WTC11 (cell line): ENCODE results near the gene UNC93A. TPM values are rescaled to one million over a fixed set of nuclear protein-coding genes. Genes with fewer than 3 reads are reported as not detected.

ENCODE experiments used
- ATAC-seq: fragments of 200-7000 bp; cut with Tn5 transposase; 2 replicates; pipeline ENCODE4 v1.10.0; 2021; ENCODE audit warnings: mild to moderate bottlenecking, moderate library complexity
- CTCF ChIA-PET: fragments of 300-600 bp; sonication (Branson Sonifier 250); formaldehyde crosslinking; loops from one replicate; lab custom pipeline; 2021; ENCODE audit warnings: antibody characterized with exemption; lab: Charles Lee
- POLR2A ChIA-PET: fragments of 350-600 bp; sonication (Branson Sonifier 250); formaldehyde crosslinking; loops from one replicate; lab custom pipeline; 2021; ENCODE audit warnings: antibody characterized with exemption; lab: Charles Lee
- DNase-seq: peaks from one replicate; pipeline ENCODE4 v3.0.0; 2021; ENCODE audit warnings: low spot score
- H3K27ac Mint-ChIP-seq: 2 replicates; pipeline ENCODE4 v1.8.0; 2021; ENCODE audit warnings: mixed read lengths
- H3K27me3 Mint-ChIP-seq: 2 replicates; pipeline ENCODE4 v1.8.0; 2021; ENCODE audit warnings: low read depth, mild to moderate bottlenecking, moderate library complexity, mixed read lengths
- H3K36me3 Mint-ChIP-seq: 2 replicates; pipeline ENCODE4 v1.8.0; 2021; ENCODE audit warnings: mixed read lengths
- H3K4me1 Mint-ChIP-seq: 2 replicates; pipeline ENCODE4 v1.8.0; 2022; ENCODE audit warnings: mixed read lengths
- H3K4me3 Mint-ChIP-seq: 2 replicates; pipeline ENCODE4 v1.8.0; 2021; ENCODE audit warnings: mild to moderate bottlenecking, moderate library complexity, mixed read lengths
- H3K9me3 Mint-ChIP-seq: 2 replicates; pipeline ENCODE4 v1.8.0; 2021; ENCODE audit warnings: mixed read lengths
- ELF4 ChIP-seq: sonication (generic); formaldehyde crosslinking; IDR thresholded peaks from 2 replicates; pipeline ENCODE4 v1.8.1; 2022; ENCODE audit warnings: low read depth, mild to moderate bottlenecking, moderate library complexity, missing genetic modification reagents
- ETV6 ChIP-seq: sonication (generic); formaldehyde crosslinking; IDR thresholded peaks from 2 replicates; pipeline ENCODE4 v1.8.1; 2022; ENCODE audit warnings: mild to moderate bottlenecking, missing genetic modification reagents
- FOXK1 ChIP-seq: sonication (generic); formaldehyde crosslinking; IDR thresholded peaks from 2 replicates; pipeline ENCODE4 v1.8.0; 2022; ENCODE audit warnings: mild to moderate bottlenecking, moderate library complexity, missing genetic modification reagents
- FOXP1 ChIP-seq: sonication (generic); formaldehyde crosslinking; IDR thresholded peaks from 2 replicates; pipeline ENCODE4 v1.8.0; 2022; ENCODE audit warnings: missing genetic modification reagents, mild to moderate bottlenecking, moderate library complexity, borderline replicate concordance
- GABPB1 ChIP-seq: sonication (generic); formaldehyde crosslinking; IDR thresholded peaks from 2 replicates; pipeline ENCODE4 v1.8.1; 2023; ENCODE audit warnings: mild to moderate bottlenecking, missing genetic modification reagents
- MYBL2 ChIP-seq: sonication (generic); formaldehyde crosslinking; IDR thresholded peaks from 2 replicates; pipeline ENCODE4 v1.8.1; 2023; ENCODE audit warnings: mild to moderate bottlenecking, moderate library complexity, missing genetic modification reagents
- NR3C1 ChIP-seq: sonication (generic); formaldehyde crosslinking; conservative IDR thresholded peaks from 2 replicates; pipeline ENCODE4 v1.8.1; 2023; ENCODE audit warnings: low read depth, mild to moderate bottlenecking, missing genetic modification reagents
- SOX15 ChIP-seq: fragments of 250-450 bp; sonication (Bioruptor Pico); IDR thresholded peaks from 2 replicates; pipeline ENCODE4 v1.9.0; 2021; ENCODE audit warnings: mild to moderate bottlenecking
- TCF7 ChIP-seq: sonication (generic); formaldehyde crosslinking; IDR thresholded peaks from 2 replicates; pipeline ENCODE4 v1.8.0; 2022; ENCODE audit warnings: mild to moderate bottlenecking, low read depth, missing genetic modification reagents, moderate library complexity
- TP53 ChIP-seq: sonication (generic); formaldehyde crosslinking; IDR thresholded peaks from 2 replicates; pipeline ENCODE4 v1.8.1; 2023; ENCODE audit warnings: mild to moderate bottlenecking, missing genetic modification reagents
- ZNF121 ChIP-seq: sonication (generic); formaldehyde crosslinking; IDR thresholded peaks from 2 replicates; pipeline ENCODE4 v1.8.0; 2023; ENCODE audit warnings: missing genetic modification reagents
- ZNF317 ChIP-seq: sonication (generic); formaldehyde crosslinking; IDR thresholded peaks from 2 replicates; pipeline ENCODE4 v1.8.1; 2023; ENCODE audit warnings: low read depth, mild to moderate bottlenecking, moderate library complexity, missing genetic modification reagents, borderline replicate concordance
- ZNF396 ChIP-seq: fragments of 250-450 bp; sonication (Bioruptor Pico); IDR thresholded peaks from 2 replicates; pipeline ENCODE4 v1.8.0; 2021; ENCODE audit warnings: mild to moderate bottlenecking, moderate library complexity, borderline replicate concordance
- ZNF416 ChIP-seq: fragments of 250-450 bp; sonication (Bioruptor Pico); IDR thresholded peaks from 2 replicates; pipeline ENCODE4 v1.9.0; 2021; ENCODE audit warnings: mild to moderate bottlenecking, inconsistent platforms
- ZNF423 ChIP-seq: fragments of 250-450 bp; sonication (Bioruptor Pico); IDR thresholded peaks from 2 replicates; pipeline ENCODE4 v2.1.2; 2022; ENCODE audit warnings: mild to moderate bottlenecking, moderate library complexity
- total RNA-seq: library from RNA; stranded (reverse); gene quantifications from 3 replicates; pipeline ENCODE4 v1.2.3, GENCODE V29; 2021
- TF ChIP-seq, protein P1 (sequence below): sonication (generic); formaldehyde crosslinking; IDR thresholded peaks from 2 replicates; pipeline ENCODE4 v1.8.0; 2022; ENCODE audit warnings: mild to moderate bottlenecking, missing genetic modification reagents
- TF ChIP-seq, protein P2 (sequence below): sonication (generic); formaldehyde crosslinking; IDR thresholded peaks from 2 replicates; pipeline ENCODE4 v1.8.1; 2022; ENCODE audit warnings: missing genetic modification reagents, borderline replicate concordance
- TF ChIP-seq, protein P3 (sequence below): sonication (generic); formaldehyde crosslinking; IDR thresholded peaks from 2 replicates; pipeline ENCODE4 v1.8.0; 2023; ENCODE audit warnings: missing genetic modification reagents
- TF ChIP-seq, protein P4 (sequence below): sonication (generic); formaldehyde crosslinking; conservative IDR thresholded peaks from 2 replicates; pipeline ENCODE4 v1.8.1; 2022; ENCODE audit warnings: mild to moderate bottlenecking, missing genetic modification reagents
- TF ChIP-seq, protein P5 (sequence below): fragments of 250-450 bp; sonication (Bioruptor Pico); IDR thresholded peaks from 2 replicates; pipeline ENCODE4 v1.9.0; 2021; ENCODE audit warnings: moderate library complexity, mild to moderate bottlenecking, inconsistent platforms, borderline replicate concordance
- TF ChIP-seq, protein P6 (sequence below): sonication (generic); formaldehyde crosslinking; IDR thresholded peaks from 2 replicates; pipeline ENCODE4 v1.8.1; 2022; ENCODE audit warnings: mild to moderate bottlenecking, moderate library complexity, missing genetic modification reagents
- TF ChIP-seq, protein P7 (sequence below): sonication (generic); formaldehyde crosslinking; IDR thresholded peaks from 2 replicates; pipeline ENCODE4 v1.8.1; 2022; ENCODE audit warnings: low read depth, missing genetic modification reagents, borderline replicate concordance

Gene UNC93A
- total RNA-seq, 1 experiment from 2014 or later, result 0.70 TPM

DNA sequence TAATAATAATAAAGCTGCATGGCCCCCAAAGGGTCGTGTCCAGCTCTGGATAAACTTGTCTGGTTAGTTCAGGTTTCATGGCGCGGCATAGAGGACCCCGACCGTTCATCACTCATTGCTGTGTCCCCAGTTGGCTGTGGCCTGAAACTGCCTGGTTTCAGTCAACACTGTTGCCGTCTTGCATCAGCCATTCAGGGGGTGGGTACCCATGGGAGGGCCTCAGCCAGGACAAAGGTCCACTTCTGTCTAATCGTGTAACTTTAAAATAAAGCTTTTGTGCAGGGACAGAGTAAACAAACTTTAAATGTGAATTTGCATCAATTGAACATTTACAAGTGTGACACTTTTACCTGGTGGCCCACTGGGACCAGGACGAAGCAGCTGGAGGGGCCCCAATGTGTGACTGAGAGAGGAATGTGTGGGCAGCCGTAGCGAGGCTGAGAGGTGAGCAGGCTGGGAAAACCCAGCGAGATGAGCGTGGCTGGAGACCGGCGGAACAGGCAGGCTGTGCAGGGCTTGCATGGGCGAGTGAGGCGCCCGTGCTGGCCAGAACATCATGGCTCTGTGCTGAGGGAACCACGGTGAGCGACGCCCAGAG, 22.3 kb upstream of the UNC93A start:
- no peak for DNase-seq
- no peak overlapping the region for H3K4me3 Mint-ChIP-seq
- H3K4me1 Mint-ChIP-seq, result peaks cover 37% of the 10 kb centered on the region
- H3K27me3 Mint-ChIP-seq, result peaks cover 26% of the 10 kb centered on the region
- peaks cover 9% of the 10 kb centered on the region for H3K9me3 Mint-ChIP-seq
- CTCF ChIA-PET, result no interaction called here
- H3K36me3 Mint-ChIP-seq, result peaks cover 2% of the 10 kb centered on the region; the same call in 1 of the 2 replicates
- peak overlapping the region; percentile 70; the same call in 1 of the 2 replicates for H3K27ac Mint-ChIP-seq
- POLR2A ChIA-PET, result no interaction called here
- ATAC-seq, result peak; percentile 56
- no peak for TF ChIP-seq ZNF416 (CRISPR knock-in tag)
- TF ChIP-seq GABPB1 (CRISPR knock-in tag), result peak; percentile 100
- TF ChIP-seq, protein P1, sequence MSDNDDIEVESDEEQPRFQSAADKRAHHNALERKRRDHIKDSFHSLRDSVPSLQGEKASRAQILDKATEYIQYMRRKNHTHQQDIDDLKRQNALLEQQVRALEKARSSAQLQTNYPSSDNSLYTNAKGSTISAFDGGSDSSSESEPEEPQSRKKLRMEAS, result peak; percentile 46; the same call in 1 of the 2 replicates

DNA sequence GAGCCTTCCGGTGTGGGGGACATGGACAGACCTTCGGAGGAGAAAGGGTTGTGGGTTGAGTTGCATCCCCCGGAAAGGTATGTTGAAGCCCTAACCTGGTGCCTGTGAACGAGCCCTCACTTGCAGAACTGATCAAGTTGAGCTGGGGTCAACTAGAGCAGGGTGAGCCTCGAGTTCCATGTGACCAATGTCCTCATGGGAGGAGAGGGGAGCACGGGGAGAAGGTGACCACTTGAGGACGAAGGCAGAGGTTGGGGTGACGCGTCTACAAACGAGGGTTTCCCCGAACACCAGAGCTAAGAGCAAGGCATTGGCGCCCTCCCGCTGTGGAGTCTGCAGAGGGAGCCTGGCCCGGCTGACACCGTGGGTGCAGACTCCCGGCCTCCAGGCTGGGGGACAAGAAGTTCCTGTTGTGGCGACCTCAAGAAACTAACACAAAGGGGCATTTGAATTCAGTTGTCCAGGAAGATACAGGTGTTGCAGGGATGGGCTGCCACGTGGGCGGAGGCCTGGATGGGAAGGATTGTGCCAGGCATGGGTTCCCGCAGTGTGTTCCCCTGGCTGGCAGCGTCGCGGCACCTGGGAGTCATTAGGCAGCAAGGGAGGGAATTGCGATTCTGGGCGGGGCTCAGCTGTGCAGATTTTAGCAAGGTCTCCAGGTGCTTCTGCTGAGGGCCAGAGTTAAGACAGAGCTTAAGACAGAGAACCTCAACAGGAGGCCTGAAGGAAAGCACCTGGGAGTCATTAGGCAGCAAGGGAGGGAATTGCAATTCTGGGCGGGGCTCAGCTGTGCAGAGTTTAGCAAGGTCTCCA, 20.4 kb upstream of the UNC93A start:
- CTCF ChIA-PET, result no interaction called here
- DNase-seq (no peak), ATAC-seq (peak; percentile 17)
- peaks cover 31% of the 10 kb centered on the region for H3K27me3 Mint-ChIP-seq
- TF ChIP-seq, protein P2, sequence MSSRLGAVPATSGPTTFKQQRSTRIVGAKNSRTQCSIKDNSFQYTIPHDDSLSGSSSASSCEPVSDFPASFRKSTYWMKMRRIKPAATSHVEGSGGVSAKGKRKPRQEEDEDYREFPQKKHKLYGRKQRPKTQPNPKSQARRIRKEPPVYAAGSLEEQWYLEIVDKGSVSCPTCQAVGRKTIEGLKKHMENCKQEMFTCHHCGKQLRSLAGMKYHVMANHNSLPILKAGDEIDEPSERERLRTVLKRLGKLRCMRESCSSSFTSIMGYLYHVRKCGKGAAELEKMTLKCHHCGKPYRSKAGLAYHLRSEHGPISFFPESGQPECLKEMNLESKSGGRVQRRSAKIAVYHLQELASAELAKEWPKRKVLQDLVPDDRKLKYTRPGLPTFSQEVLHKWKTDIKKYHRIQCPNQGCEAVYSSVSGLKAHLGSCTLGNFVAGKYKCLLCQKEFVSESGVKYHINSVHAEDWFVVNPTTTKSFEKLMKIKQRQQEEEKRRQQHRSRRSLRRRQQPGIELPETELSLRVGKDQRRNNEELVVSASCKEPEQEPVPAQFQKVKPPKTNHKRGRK (CRISPR knock-in tag), result no peak
- TF ChIP-seq ZNF423 (CRISPR knock-in tag), result peak; percentile 43
- POLR2A ChIA-PET, result no interaction called here
- peaks cover 6% of the 10 kb centered on the region for H3K9me3 Mint-ChIP-seq
- H3K36me3 Mint-ChIP-seq, result no peaks in the 10 kb centered on the region
- no peak overlapping the region for H3K27ac Mint-ChIP-seq
- H3K4me3 Mint-ChIP-seq, result no peak overlapping the region
- peaks cover 36% of the 10 kb centered on the region for H3K4me1 Mint-ChIP-seq

DNA sequence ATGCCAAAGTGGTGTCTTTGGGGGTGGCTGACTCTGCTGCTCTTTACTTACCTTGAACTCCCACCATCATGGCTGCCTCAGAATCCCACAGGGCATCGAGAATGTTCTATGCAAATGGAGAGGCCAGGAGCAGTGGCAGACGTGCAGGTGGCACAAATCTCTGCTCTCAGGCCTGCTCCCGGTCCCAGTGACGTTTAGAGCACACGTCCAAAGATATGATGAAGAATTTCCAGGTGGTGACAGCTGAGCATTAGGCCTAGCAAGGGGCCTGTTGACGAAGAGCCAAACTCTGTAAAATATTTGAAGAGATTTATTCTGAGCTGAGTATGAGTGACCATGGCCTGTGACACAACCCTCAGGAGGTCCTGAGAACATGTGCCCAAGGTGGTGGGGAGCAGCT, 19.0 kb upstream of the UNC93A start:
- no peak overlapping the region for H3K4me3 Mint-ChIP-seq
- TF ChIP-seq TCF7 (CRISPR knock-in tag), result no peak
- TF ChIP-seq TP53, result no peak
- TF ChIP-seq, protein P3, sequence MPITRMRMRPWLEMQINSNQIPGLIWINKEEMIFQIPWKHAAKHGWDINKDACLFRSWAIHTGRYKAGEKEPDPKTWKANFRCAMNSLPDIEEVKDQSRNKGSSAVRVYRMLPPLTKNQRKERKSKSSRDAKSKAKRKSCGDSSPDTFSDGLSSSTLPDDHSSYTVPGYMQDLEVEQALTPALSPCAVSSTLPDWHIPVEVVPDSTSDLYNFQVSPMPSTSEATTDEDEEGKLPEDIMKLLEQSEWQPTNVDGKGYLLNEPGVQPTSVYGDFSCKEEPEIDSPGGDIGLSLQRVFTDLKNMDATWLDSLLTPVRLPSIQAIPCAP (CRISPR knock-in tag), result no peak
- no peak for TF ChIP-seq FOXK1
- no peak for TF ChIP-seq ZNF396
- TF ChIP-seq, protein P4, sequence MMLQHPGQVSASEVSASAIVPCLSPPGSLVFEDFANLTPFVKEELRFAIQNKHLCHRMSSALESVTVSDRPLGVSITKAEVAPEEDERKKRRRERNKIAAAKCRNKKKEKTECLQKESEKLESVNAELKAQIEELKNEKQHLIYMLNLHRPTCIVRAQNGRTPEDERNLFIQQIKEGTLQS (CRISPR knock-in tag), result no peak
- TF ChIP-seq NR3C1 (CRISPR knock-in tag), result no peak
- TF ChIP-seq, protein P5, sequence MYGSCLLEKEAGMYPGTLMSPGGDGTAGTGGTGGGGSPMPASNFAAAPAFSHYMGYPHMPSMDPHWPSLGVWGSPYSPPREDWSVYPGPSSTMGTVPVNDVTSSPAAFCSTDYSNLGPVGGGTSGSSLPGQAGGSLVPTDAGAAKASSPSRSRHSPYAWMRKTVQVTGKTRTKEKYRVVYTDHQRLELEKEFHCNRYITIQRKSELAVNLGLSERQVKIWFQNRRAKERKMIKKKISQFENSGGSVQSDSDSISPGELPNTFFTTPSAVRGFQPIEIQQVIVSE (CRISPR knock-in tag), result no peak
- no peak for TF ChIP-seq FOXP1
- TF ChIP-seq ETV6 (CRISPR knock-in tag), result no peak
- TF ChIP-seq, protein P6, sequence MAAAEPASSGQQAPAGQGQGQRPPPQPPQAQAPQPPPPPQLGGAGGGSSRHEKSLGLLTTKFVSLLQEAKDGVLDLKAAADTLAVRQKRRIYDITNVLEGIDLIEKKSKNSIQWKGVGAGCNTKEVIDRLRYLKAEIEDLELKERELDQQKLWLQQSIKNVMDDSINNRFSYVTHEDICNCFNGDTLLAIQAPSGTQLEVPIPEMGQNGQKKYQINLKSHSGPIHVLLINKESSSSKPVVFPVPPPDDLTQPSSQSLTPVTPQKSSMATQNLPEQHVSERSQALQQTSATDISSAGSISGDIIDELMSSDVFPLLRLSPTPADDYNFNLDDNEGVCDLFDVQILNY (CRISPR knock-in tag), result no peak
- no peak for TF ChIP-seq GABPB1 (CRISPR knock-in tag)
- TF ChIP-seq SOX15 (CRISPR knock-in tag), result no peak
- no peak for TF ChIP-seq MYBL2 (CRISPR knock-in tag)
- TF ChIP-seq, protein P2 (CRISPR knock-in tag), result no peak
- TF ChIP-seq ZNF121 (CRISPR knock-in tag), result no peak
- TF ChIP-seq, protein P7, sequence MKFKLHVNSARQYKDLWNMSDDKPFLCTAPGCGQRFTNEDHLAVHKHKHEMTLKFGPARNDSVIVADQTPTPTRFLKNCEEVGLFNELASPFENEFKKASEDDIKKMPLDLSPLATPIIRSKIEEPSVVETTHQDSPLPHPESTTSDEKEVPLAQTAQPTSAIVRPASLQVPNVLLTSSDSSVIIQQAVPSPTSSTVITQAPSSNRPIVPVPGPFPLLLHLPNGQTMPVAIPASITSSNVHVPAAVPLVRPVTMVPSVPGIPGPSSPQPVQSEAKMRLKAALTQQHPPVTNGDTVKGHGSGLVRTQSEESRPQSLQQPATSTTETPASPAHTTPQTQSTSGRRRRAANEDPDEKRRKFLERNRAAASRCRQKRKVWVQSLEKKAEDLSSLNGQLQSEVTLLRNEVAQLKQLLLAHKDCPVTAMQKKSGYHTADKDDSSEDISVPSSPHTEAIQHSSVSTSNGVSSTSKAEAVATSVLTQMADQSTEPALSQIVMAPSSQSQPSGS (CRISPR knock-in tag), result no peak
- no peak for TF ChIP-seq ELF4 (CRISPR knock-in tag)
- no peak for TF ChIP-seq ZNF317
- H3K9me3 Mint-ChIP-seq, result peaks cover 6% of the 10 kb centered on the region
- no peak for ATAC-seq
- no peaks in the 10 kb centered on the region for H3K36me3 Mint-ChIP-seq
- ChIA-PET CTCF (no interaction called here), POLR2A (no interaction called here)
- DNase-seq, result no peak
- peaks cover 27% of the 10 kb centered on the region for H3K27me3 Mint-ChIP-seq
- peaks cover 30% of the 10 kb centered on the region for H3K4me1 Mint-ChIP-seq
- no peak overlapping the region for H3K27ac Mint-ChIP-seq
